Measurements from ENCODE around the gene ZNF217.
"Not testable (repeated sequence)": the region's sequence is repeated elsewhere in the genome, so short reads cannot be mapped to it uniquely, and the experiment has no call there.

ZNF217 gene

GRCh38 chr20:53562104-53562764 is 31.4 kb downstream of the ZNF217 start:
- not testable (repeated sequence) for DNase-seq

GRCh38 chr20:53561505-53561904 is 32.1 kb downstream of the ZNF217 start:
- DNase-seq = no peak

GRCh38 chr20:53559816-53560215 is 33.8 kb downstream of the ZNF217 start:
- no peak for DNase-seq

GRCh38 chr20:53557130-53557529 is 36.5 kb downstream of the ZNF217 start:
- DNase-seq = no peak

- no peak for DNase-seq
These were observed 37.3 kb downstream of the ZNF217 start for GRCh38 chr20:53556267-53556897.

GRCh38 chr20:53555816-53556215 is 37.8 kb downstream of the ZNF217 start:
- no peak for DNase-seq

- DNase-seq = no peak
These were observed 38.6 kb downstream of the ZNF217 start for GRCh38 chr20:53555081-53555480.

- not testable (repeated sequence) for DNase-seq
These were observed 41.1 kb downstream of the ZNF217 start for GRCh38 chr20:53552572-53552893.

GRCh38 chr20:53551719-53552571 is 41.7 kb downstream of the ZNF217 start:
- DNase-seq = not testable (repeated sequence)

- DNase-seq = peak; percentile 12
These were observed 43.1 kb downstream of the ZNF217 start for GRCh38 chr20:53550280-53551187.

GRCh38 chr20:53547664-53548239 is 45.9 kb downstream of the ZNF217 start:
- DNase-seq = peak; percentile 78

- no peak for DNase-seq
These were observed 54.1 kb downstream of the ZNF217 start for GRCh38 chr20:53539516-53539915.

GRCh38 chr20:53536382-53536781 is 57.3 kb downstream of the ZNF217 start:
- not testable (repeated sequence) for DNase-seq

GRCh38 chr20:53535878-53536277 is 57.8 kb downstream of the ZNF217 start:
- no peak for DNase-seq

- DNase-seq = no peak
These were observed 59.6 kb downstream of the ZNF217 start for GRCh38 chr20:53534037-53534436.

- no peak for DNase-seq
These were observed 60.1 kb downstream of the ZNF217 start for GRCh38 chr20:53533500-53533899.

GRCh38 chr20:53532654-53533312 is 60.9 kb downstream of the ZNF217 start:
- not testable (repeated sequence) for DNase-seq

- DNase-seq = no peak
These were observed 63.2 kb downstream of the ZNF217 start for GRCh38 chr20:53530440-53530839.

- DNase-seq = no peak
These were observed 64.0 kb downstream of the ZNF217 start for GRCh38 chr20:53529658-53530057.

GRCh38 chr20:53527196-53527595 is 66.4 kb downstream of the ZNF217 start:
- no peak for DNase-seq

GRCh38 chr20:53524589-53525312 is 68.9 kb downstream of the ZNF217 start:
- no peak for DNase-seq

Data from fibroblast of skin of right quadriceps (primary cell).